Measurements from ENCODE around the gene PTPRG.

PTPRG gene

GRCh38 chr3:61624300-61624699 is 62.9 kb downstream of the PTPRG start:
- no peak for DNase-seq

- no peak for DNase-seq
These were observed 64.1 kb downstream of the PTPRG start for GRCh38 chr3:61625429-61625828.

- DNase-seq, result no peak
These were observed 65.1 kb downstream of the PTPRG start for GRCh38 chr3:61626484-61626883.

- DNase-seq, result no peak
These were observed 66.4 kb downstream of the PTPRG start for GRCh38 chr3:61627768-61628185.

GRCh38 chr3:61628636-61629035 is 67.3 kb downstream of the PTPRG start:
- no peak for DNase-seq

GRCh38 chr3:61629442-61629841 is 68.1 kb downstream of the PTPRG start:
- DNase-seq, result no peak

- DNase-seq, result no peak
These were observed 69.9 kb downstream of the PTPRG start for GRCh38 chr3:61631108-61631769.

- DNase-seq, result no peak
These were observed 71.3 kb downstream of the PTPRG start for GRCh38 chr3:61632568-61633175.

GRCh38 chr3:61634678-61635077 is 73.3 kb downstream of the PTPRG start:
- DNase-seq, result no peak

GRCh38 chr3:61637088-61638051 is 76.0 kb downstream of the PTPRG start:
- DNase-seq, result peak in 1 of 2 donors; percentile 1

- DNase-seq, result no peak
These were observed 77.4 kb downstream of the PTPRG start for GRCh38 chr3:61638741-61639140.

GRCh38 chr3:61639991-61640390 is 78.6 kb downstream of the PTPRG start:
- no peak for DNase-seq

- no peak for DNase-seq
These were observed 83.8 kb downstream of the PTPRG start for GRCh38 chr3:61645148-61645547.

- no peak for DNase-seq
These were observed 85.0 kb downstream of the PTPRG start for GRCh38 chr3:61646360-61646759.

GRCh38 chr3:61646851-61647525 is 85.6 kb downstream of the PTPRG start:
- no peak for DNase-seq

GRCh38 chr3:61648481-61648880 is 87.1 kb downstream of the PTPRG start:
- no peak for DNase-seq

GRCh38 chr3:61649381-61650170 is 88.2 kb downstream of the PTPRG start:
- DNase-seq, result no peak

- no peak for DNase-seq
These were observed 88.9 kb downstream of the PTPRG start for GRCh38 chr3:61650276-61650675.

GRCh38 chr3:61650719-61651410 is 89.5 kb downstream of the PTPRG start:
- no peak for DNase-seq

- DNase-seq, result no peak
These were observed 96.3 kb downstream of the PTPRG start for GRCh38 chr3:61657689-61658088.

- DNase-seq, result no peak
These were observed 101.5 kb downstream of the PTPRG start for GRCh38 chr3:61662861-61663260.

Measured in CD4-positive, alpha-beta T cell treated with Interleukin-1 beta for 1 hour (primary cell).